OCI-LY3 (cell line): Measurements from ENCODE around the gene YAP1.

ENCODE experiments used
- H2AFZ ChIP-seq: fragments of 200-600, 300-600 bp; shearing (Covaris generic); 2 replicates; pipeline ENCODE4 v1.6.0; 2014; ENCODE audit warnings: antibody characterized with exemption, low read depth, low read length
- H3K27ac ChIP-seq: fragments of 200-600, 300-600 bp; sonication (generic); 2 replicates; pipeline ENCODE4 v1.5.1; 2014; ENCODE audit warnings: mild to moderate bottlenecking, low read length, moderate library complexity, mixed read lengths
- H3K27me3 ChIP-seq: fragments of 200-600, 300-600 bp; sonication (generic); 2 replicates; pipeline ENCODE4 v1.6.1; 2014; ENCODE audit warnings: low read depth, low read length, mixed read lengths
- H3K36me3 ChIP-seq: fragments of 200-600, 300-600 bp; sonication (generic); replicated peaks from 2 replicates; pipeline ENCODE3; 2014; ENCODE audit warnings: low read depth, low read length, mixed read lengths
- H3K4me1 ChIP-seq: fragments of 300-600, 200-600 bp; sonication (generic); 2 replicates; pipeline ENCODE4 v1.6.1; 2014; ENCODE audit warnings: low read length, mixed read lengths
- H3K4me2 ChIP-seq: fragments of 200-600, 300-600 bp; sonication (generic); 2 replicates; pipeline ENCODE4 v1.6.1; 2014; ENCODE audit warnings: low read length, mixed read lengths
- H3K4me3 ChIP-seq: fragments of 300-600, 200-600 bp; sonication (generic); 2 replicates; pipeline ENCODE4 v1.5.1; 2014; ENCODE audit warnings: antibody characterized with exemption, mild to moderate bottlenecking, low read length, moderate library complexity
- H3K79me2 ChIP-seq: fragments of 300-600, 200-600 bp; shearing (Covaris generic); 2 replicates; pipeline ENCODE4 v1.6.1; 2014; ENCODE audit warnings: mild to moderate bottlenecking, low read length, mixed read lengths
- H3K9ac ChIP-seq: fragments of 300-600, 200-600 bp; shearing (Covaris generic); 2 replicates; pipeline ENCODE4 v1.6.0; 2014; ENCODE audit warnings: mild to moderate bottlenecking, low read length, moderate library complexity
- H3K9me3 ChIP-seq: fragments of 200-600, 300-600 bp; shearing (Covaris generic); 2 replicates; pipeline ENCODE4 v1.6.1; 2014; ENCODE audit warnings: low read length, mixed read lengths; ENCODE audit not compliant: insufficient read depth
- H4K20me1 ChIP-seq: fragments of 200-600, 300-600 bp; sonication (generic); 2 replicates; pipeline ENCODE4 v1.6.1; 2016; ENCODE audit warnings: low read length, mixed read lengths; ENCODE audit not compliant: insufficient read depth
- CTCF ChIP-seq: fragments of 200-600, 300-600 bp; sonication (generic); IDR thresholded peaks from 2 replicates; pipeline ENCODE4 v1.5.1; 2014; ENCODE audit warnings: antibody characterized with exemption, low read length, low read depth
- EZH2phosphoT487 ChIP-seq: fragments of 200-600 bp; shearing (Covaris generic); IDR thresholded peaks from 2 replicates; pipeline ENCODE4 v1.6.1; 2018; ENCODE audit warnings: antibody characterized with exemption, mixed run types, low read depth

Gene YAP1

GRCh38 chr11:102269927-102270326 is 159.7 kb downstream of the YAP1 start:
- TF ChIP-seq EZH2phosphoT487 (no peak), CTCF (no peak)
- Histone ChIP-seq H3K4me3 (no peak overlapping the region), H3K79me2 (no peaks in the 10 kb centered on the region), H3K4me2 (peak overlapping the region; percentile 87), H3K36me3 (no peaks in the 10 kb centered on the region), H3K4me1 (peaks cover 2% of the 10 kb centered on the region; the same call in 1 of the 2 replicates), H3K27me3 (peaks cover 10% of the 10 kb centered on the region; the same call in 1 of the 2 replicates), H3K9ac (no peak overlapping the region), H3K9me3 (no peaks in the 10 kb centered on the region), H2AFZ (no peak overlapping the region), H3K27ac (no peak overlapping the region), H4K20me1 (no peaks in the 10 kb centered on the region)

GRCh38 chr11:102272047-102272824 is 162.0 kb downstream of the YAP1 start:
- H4K20me1 ChIP-seq: no peaks in the 10 kb centered on the region
- no peak overlapping the region for H2AFZ ChIP-seq
- no peak overlapping the region for H3K27ac ChIP-seq
- peaks cover 2% of the 10 kb centered on the region; the same call in 1 of the 2 replicates for H3K4me1 ChIP-seq
- no peak overlapping the region for H3K9ac ChIP-seq
- no peaks in the 10 kb centered on the region for H3K9me3 ChIP-seq
- no peak overlapping the region for H3K4me3 ChIP-seq
- H3K79me2 ChIP-seq: no peaks in the 10 kb centered on the region
- H3K4me2 ChIP-seq: no peak overlapping the region
- TF ChIP-seq EZH2phosphoT487: no peak
- no peak for TF ChIP-seq CTCF
- peaks cover 10% of the 10 kb centered on the region; the same call in 1 of the 2 replicates for H3K27me3 ChIP-seq
- no peaks in the 10 kb centered on the region for H3K36me3 ChIP-seq

DNA sequence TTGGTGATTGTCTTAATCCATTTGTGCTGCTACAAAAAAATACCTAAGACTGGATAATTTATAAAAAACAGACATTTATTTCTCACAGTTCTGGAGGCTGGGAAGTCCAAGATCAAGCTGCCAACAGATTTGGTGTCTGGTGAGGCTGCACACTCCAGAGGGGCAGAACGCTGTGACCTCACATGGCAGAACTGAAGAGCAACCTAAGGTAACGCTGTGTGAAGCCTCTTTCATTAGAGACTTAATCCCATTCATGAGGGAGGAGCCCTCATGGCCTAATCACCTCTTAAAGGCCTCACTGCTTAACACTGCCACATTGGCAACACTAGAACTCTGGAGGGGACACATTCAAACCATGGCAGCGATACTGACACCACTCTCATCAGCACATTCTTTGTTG is 164.4 kb downstream of the YAP1 start:
- TF ChIP-seq CTCF (no peak), EZH2phosphoT487 (no peak)
- Histone ChIP-seq H3K4me2 (no peak overlapping the region), H3K9me3 (no peaks in the 10 kb centered on the region), H3K9ac (no peak overlapping the region), H3K79me2 (no peaks in the 10 kb centered on the region), H4K20me1 (no peaks in the 10 kb centered on the region), H3K4me3 (no peak overlapping the region), H3K27me3 (0 out of 2 replicates have a peak, but pooled peaks cover 5% of the 10 kb centered on the region), H2AFZ (no peak overlapping the region), H3K27ac (no peak overlapping the region), H3K4me1 (peaks cover 8% of the 10 kb centered on the region), H3K36me3 (no peaks in the 10 kb centered on the region)

GRCh38 chr11:102276362-102276761 is 166.1 kb downstream of the YAP1 start:
- 0 out of 2 replicates have a peak, but pooled peaks cover 4% of the 10 kb centered on the region for H3K27me3 ChIP-seq
- no peaks in the 10 kb centered on the region for H3K9me3 ChIP-seq
- no peak overlapping the region for H3K27ac ChIP-seq
- no peaks in the 10 kb centered on the region for H4K20me1 ChIP-seq
- H2AFZ ChIP-seq: no peak overlapping the region
- H3K36me3 ChIP-seq: no peaks in the 10 kb centered on the region
- TF ChIP-seq EZH2phosphoT487 (no peak), CTCF (no peak)
- no peak overlapping the region for H3K9ac ChIP-seq
- no peaks in the 10 kb centered on the region for H3K79me2 ChIP-seq
- H3K4me3 ChIP-seq: no peak overlapping the region
- H3K4me2 ChIP-seq: no peak overlapping the region
- H3K4me1 ChIP-seq: peaks cover 18% of the 10 kb centered on the region
